SKM-1 (cell line): ENCODE data around the gene DAW1.
"Not testable (repeated sequence)": the region's sequence is repeated elsewhere in the genome, so short reads cannot be mapped to it uniquely, and the experiment has no call there.

Source experiments
- DNase-seq: peaks from one replicate; lab custom pipeline; 2025; ENCODE audit not compliant: unreplicated experiment; lab: John Stamatoyannopoulos, UW

Gene DAW1

GRCh38 chr2:227908266-227909054 is 37.0 kb downstream of the DAW1 start:
- DNase-seq = no peak

- DNase-seq = no peak
Measured at GRCh38 chr2:227914362-227914761, 42.9 kb downstream of the DAW1 start.

- no peak for DNase-seq
Measured at GRCh38 chr2:227921648-227922047, 50.2 kb downstream of the DAW1 start.

GRCh38 chr2:227932001-227932400 is 60.6 kb downstream of the DAW1 start:
- DNase-seq = no peak

- DNase-seq = no peak
Measured at GRCh38 chr2:227932403-227932802, 61.0 kb downstream of the DAW1 start.

- DNase-seq = no peak
Measured at GRCh38 chr2:227933884-227934283, 62.5 kb downstream of the DAW1 start.

- DNase-seq = not testable (repeated sequence)
Measured at GRCh38 chr2:227936249-227936648, 64.8 kb downstream of the DAW1 start.

GRCh38 chr2:227939271-227940027 is 68.0 kb downstream of the DAW1 start:
- no peak for DNase-seq

- no peak for DNase-seq
Measured at GRCh38 chr2:227942021-227942420, 70.6 kb downstream of the DAW1 start.

- DNase-seq = no peak
Measured at GRCh38 chr2:227942965-227943364, 71.5 kb downstream of the DAW1 start.

- DNase-seq = no peak
Measured at GRCh38 chr2:227960317-227960716, 88.9 kb downstream of the DAW1 start.

GRCh38 chr2:227971619-227972230 is 100.3 kb downstream of the DAW1 start:
- no peak for DNase-seq

- DNase-seq = no peak
Measured at GRCh38 chr2:227973241-227973640, 101.8 kb downstream of the DAW1 start.
